ENCODE data around the gene INHBC. TPM values are rescaled to one million over a fixed set of nuclear protein-coding genes. Genes with fewer than 3 reads are reported as not detected.
A peak's percentile ranks its signal among the peaks of the same experiment; 100 is the strongest.

INHBC gene
- total RNA-seq, 2 experiments from 2014 or later, result not detected

GRCh38 chr12:57449375-57449774 is 14.8 kb downstream of the INHBC start:
- no peak for DNase-seq
- CTCF ChIA-PET, result interaction anchor here (1.8 kb wide), 1 partner anchor 10 kb away, joined by 5 read pairs; no protein-coding TSS in a partner anchor
- Mint-ChIP-seq H3K27me3 (peaks cover 3% of the 10 kb centered on the region), H3K9me3 (no peaks in the 10 kb centered on the region), H3K27ac (no peak overlapping the region), H3K4me1 (peaks cover 8% of the 10 kb centered on the region), H3K4me3 (no peak overlapping the region), H3K36me3 (ENCODE audit: low read depth) (no peaks in the 10 kb centered on the region)
- POLR2A ChIA-PET, result no interaction called here

- no peaks in the 10 kb centered on the region for H3K36me3 Mint-ChIP-seq (ENCODE audit: low read depth)
- H3K4me3 Mint-ChIP-seq, result no peak overlapping the region
- H3K9me3 Mint-ChIP-seq, result no peaks in the 10 kb centered on the region
- ChIA-PET POLR2A (no interaction called here), CTCF (interaction anchor here (0.6 to 7.1 kb wide), 3 partner anchors 9 to 141 kb away, joined by 3 to 106 read pairs (median 12); partner anchors contain the start of gene GLI1)
- H3K4me1 Mint-ChIP-seq, result peaks cover 9% of the 10 kb centered on the region
- peaks cover 2% of the 10 kb centered on the region for H3K27me3 Mint-ChIP-seq
- H3K27ac Mint-ChIP-seq, result no peak overlapping the region
- no peak for DNase-seq
These were observed 15.5 kb downstream of the INHBC start for GRCh38 chr12:57450057-57450456.

- DNase-seq, result no peak
- Mint-ChIP-seq H3K27me3 (peaks cover 2% of the 10 kb centered on the region), H3K36me3 (ENCODE audit: low read depth) (no peaks in the 10 kb centered on the region), H3K9me3 (no peaks in the 10 kb centered on the region), H3K4me1 (peaks cover 16% of the 10 kb centered on the region), H3K4me3 (no peak overlapping the region), H3K27ac (no peak overlapping the region)
- CTCF ChIA-PET, result interaction anchor here (1.0 to 7.1 kb wide), 10 partner anchors 8 to 209 kb away, joined by 3 to 106 read pairs (median 13); partner anchors contain the start of gene GLI1
- POLR2A ChIA-PET, result no interaction called here
These were observed 16.7 kb downstream of the INHBC start for GRCh38 chr12:57451233-57451778.

- CTCF ChIA-PET, result interaction anchor here (0.6 to 7.1 kb wide), 37 partner anchors 10 to 239 kb away, joined by 3 to 106 read pairs (median 4); partner anchors contain the start of genes DCTN2, INHBC and SHMT2
- peaks cover 18% of the 10 kb centered on the region for H3K4me1 Mint-ChIP-seq
- POLR2A ChIA-PET, result interaction anchor here (1.4 to 1.5 kb wide), 2 partner anchors 22 to 144 kb away, joined by 6 to 7 read pairs; no protein-coding TSS in a partner anchor
- H3K9me3 Mint-ChIP-seq, result no peaks in the 10 kb centered on the region
- no peak overlapping the region for H3K4me3 Mint-ChIP-seq
- H3K36me3 Mint-ChIP-seq (ENCODE audit: low read depth), result no peaks in the 10 kb centered on the region
- H3K27me3 Mint-ChIP-seq, result peaks cover 2% of the 10 kb centered on the region
- DNase-seq, result no peak
- H3K27ac Mint-ChIP-seq, result no peak overlapping the region
These were observed 17.8 kb downstream of the INHBC start for GRCh38 chr12:57452181-57452936.

- peak; percentile 62 for DNase-seq
- Mint-ChIP-seq H3K27me3 (peaks cover 2% of the 10 kb centered on the region), H3K4me3 (no peak overlapping the region), H3K36me3 (ENCODE audit: low read depth) (no peaks in the 10 kb centered on the region), H3K9me3 (no peaks in the 10 kb centered on the region), H3K4me1 (peaks cover 20% of the 10 kb centered on the region), H3K27ac (no peak overlapping the region)
- POLR2A ChIA-PET, result interaction anchor here (1.4 to 1.5 kb wide), 2 partner anchors 23 to 145 kb away, joined by 6 to 7 read pairs; no protein-coding TSS in a partner anchor
- CTCF ChIA-PET, result interaction anchor here (0.6 to 7.1 kb wide), 33 partner anchors 10 to 239 kb away, joined by 3 to 106 read pairs (median 4); partner anchors contain the start of genes DCTN2, INHBC and SHMT2
These were observed 18.4 kb downstream of the INHBC start for GRCh38 chr12:57452937-57453509.

GRCh38 chr12:57454213-57454565 is 19.6 kb downstream of the INHBC start:
- no peak overlapping the region for H3K4me3 Mint-ChIP-seq
- H3K9me3 Mint-ChIP-seq, result no peaks in the 10 kb centered on the region
- POLR2A ChIA-PET, result no interaction called here
- CTCF ChIA-PET, result interaction anchor here (0.6 to 7.1 kb wide), 8 partner anchors 9 to 436 kb away, joined by 3 to 106 read pairs (median 11); partner anchors contain the start of gene INHBC
- no peaks in the 10 kb centered on the region for H3K36me3 Mint-ChIP-seq (ENCODE audit: low read depth)
- H3K27me3 Mint-ChIP-seq, result peaks cover 2% of the 10 kb centered on the region
- H3K4me1 Mint-ChIP-seq, result peaks cover 29% of the 10 kb centered on the region
- no peak overlapping the region for H3K27ac Mint-ChIP-seq
- DNase-seq, result no peak

- H3K36me3 Mint-ChIP-seq (ENCODE audit: low read depth), result no peaks in the 10 kb centered on the region
- H3K27ac Mint-ChIP-seq, result no peak within 1 kb of the TSS
- POLR2A ChIA-PET, result interaction anchor here (1.1 kb wide), 1 partner anchor 65 kb away, joined by 3 read pairs; the partner anchor contains the start of gene DDIT3
- CTCF ChIA-PET, result interaction anchor here (0.5 to 7.1 kb wide), 18 partner anchors 8 to 325 kb away, joined by 3 to 106 read pairs (median 4); partner anchors contain the start of gene INHBC
- H3K9me3 Mint-ChIP-seq, result no peaks in the 10 kb centered on the region
- no peak for DNase-seq
- peak within 1 kb of the TSS; percentile 52 for H3K4me3 Mint-ChIP-seq
- peaks cover 34% of the 10 kb centered on the region for H3K4me1 Mint-ChIP-seq
- peaks cover 3% of the 10 kb centered on the region for H3K27me3 Mint-ChIP-seq
These were observed 20.2 kb downstream of the INHBC start, which contains the start of gene INHBE for GRCh38 chr12:57454566-57455373. TSS of gene INHBE (plus strand) at chr12:57455307. CDS start at chr12:57455537, 230 bp downstream.

GRCh38 chr12:57455374-57456144 is 21.0 kb downstream of the INHBC start:
- peaks cover 8% of the 10 kb centered on the region for H3K27me3 Mint-ChIP-seq
- H3K4me3 Mint-ChIP-seq, result peak overlapping the region; percentile 52
- ChIA-PET CTCF (interaction anchor here (0.5 to 7.1 kb wide), 27 partner anchors 7 to 326 kb away, joined by 3 to 106 read pairs (median 4); no protein-coding TSS in a partner anchor), POLR2A (interaction anchor here (1.1 kb wide), 2 partner anchors 23 to 64 kb away, joined by 3 to 4 read pairs; partner anchors contain the start of gene DDIT3)
- no peaks in the 10 kb centered on the region for H3K36me3 Mint-ChIP-seq (ENCODE audit: low read depth)
- no peak for DNase-seq
- H3K4me1 Mint-ChIP-seq, result peaks cover 39% of the 10 kb centered on the region
- H3K9me3 Mint-ChIP-seq, result no peaks in the 10 kb centered on the region
- no peak overlapping the region for H3K27ac Mint-ChIP-seq

- peak overlapping the region; percentile 52 for H3K4me3 Mint-ChIP-seq
- H3K9me3 Mint-ChIP-seq, result no peaks in the 10 kb centered on the region
- peaks cover 12% of the 10 kb centered on the region for H3K27me3 Mint-ChIP-seq
- H3K36me3 Mint-ChIP-seq (ENCODE audit: low read depth), result no peaks in the 10 kb centered on the region
- CTCF ChIA-PET, result interaction anchor here (0.6 to 7.1 kb wide), 22 partner anchors 14 to 326 kb away, joined by 3 to 106 read pairs (median 4); no protein-coding TSS in a partner anchor
- POLR2A ChIA-PET, result interaction anchor here (1.1 kb wide), 1 partner anchor 22 kb away, joined by 4 read pairs; no protein-coding TSS in a partner anchor
- no peak overlapping the region for H3K27ac Mint-ChIP-seq
- peak; percentile 56 for DNase-seq
- H3K4me1 Mint-ChIP-seq, result peaks cover 43% of the 10 kb centered on the region
These were observed 21.6 kb downstream of the INHBC start for GRCh38 chr12:57456145-57456700.

GRCh38 chr12:57456737-57457490 is 22.3 kb downstream of the INHBC start:
- ChIA-PET CTCF (interaction anchor here (0.6 to 9.8 kb wide), 8 partner anchors 13 to 214 kb away, joined by 3 to 204 read pairs (median 6); partner anchors contain the start of gene ARHGAP9), POLR2A (no interaction called here)
- peaks cover 48% of the 10 kb centered on the region for H3K4me1 Mint-ChIP-seq
- H3K4me3 Mint-ChIP-seq, result no peak overlapping the region
- DNase-seq, result no peak
- H3K27me3 Mint-ChIP-seq, result peaks cover 18% of the 10 kb centered on the region
- H3K27ac Mint-ChIP-seq, result peak overlapping the region; percentile 52
- no peaks in the 10 kb centered on the region for H3K9me3 Mint-ChIP-seq
- H3K36me3 Mint-ChIP-seq (ENCODE audit: low read depth), result no peaks in the 10 kb centered on the region
